Duodenal mucosa (tissue), 2 donors: ENCODE data around the gene OR1I1.
A peak's percentile ranks its signal among the peaks of the same experiment; 100 is the strongest.
"Not testable (repeated sequence)": the region's sequence is repeated elsewhere in the genome, so short reads cannot be mapped to it uniquely, and the experiment has no call there.

Experiments
- H3K27ac ChIP-seq: one replicate; pipeline ENCODE4 v1.7.0; 2013; ENCODE audit warnings: low read depth, low read length
- H3K27me3 ChIP-seq, 2 donors: one replicate each; pipeline ENCODE4 v1.7.0; 2013; ENCODE audit warnings: low read length in 2 of 2, control low read depth in 1 of 2; ENCODE audit not compliant: insufficient read depth in 2 of 2, control insufficient read depth in 1 of 2
- H3K36me3 ChIP-seq, 2 donors: one replicate each; pipeline ENCODE4 v1.7.0; 2013; ENCODE audit warnings: low read length in 2 of 2, control low read depth in 1 of 2; ENCODE audit not compliant: insufficient read depth in 2 of 2, control insufficient read depth in 1 of 2
- H3K4me1 ChIP-seq, 2 donors: one replicate each; pipeline ENCODE4 v1.7.0; 2013; ENCODE audit warnings: low read length in 2 of 2, control low read depth in 1 of 2; ENCODE audit not compliant: insufficient read depth in 2 of 2, control insufficient read depth in 1 of 2
- H3K4me3 ChIP-seq, 2 donors: one replicate each; pipeline ENCODE4 v1.7.0; 2013; ENCODE audit warnings: low read length in 2 of 2, low read depth in 1 of 2
- H3K9ac ChIP-seq, 2 donors: one replicate each; pipeline ENCODE4 v1.7.0; 2013; ENCODE audit warnings: low read length in 2 of 2, low read depth in 1 of 2
- H3K9me3 ChIP-seq, 2 donors: one replicate each; pipeline ENCODE4 v1.7.0; 2013; ENCODE audit warnings: low read length in 2 of 2, control low read depth in 1 of 2; ENCODE audit not compliant: control insufficient read depth in 1 of 2

OR1I1 gene

GRCh38 chr19:15096223-15096622 is 14.2 kb downstream of the OR1I1 start:
- Histone ChIP-seq H3K4me1 (peaks cover 5 to 6% of the 10 kb centered on the region in 2 donors), H3K9ac (no peak overlapping the region), H3K27ac (no peak overlapping the region), H3K27me3 (no peaks in the 10 kb centered on the region), H3K36me3 (no peaks in the 10 kb centered on the region), H3K9me3 (no peaks in the 10 kb centered on the region), H3K4me3 (no peak overlapping the region)

GRCh38 chr19:15097980-15098379 is 16.0 kb downstream of the OR1I1 start:
- not testable (repeated sequence) for H3K27ac ChIP-seq, H3K27me3 ChIP-seq, H3K36me3 ChIP-seq, H3K9me3 ChIP-seq, H3K4me3 ChIP-seq, H3K9ac ChIP-seq, H3K4me1 ChIP-seq

GRCh38 chr19:15098460-15098859 is 16.4 kb downstream of the OR1I1 start:
- Histone ChIP-seq H3K27me3 (no peaks in the 10 kb centered on the region), H3K9me3 (no peaks in the 10 kb centered on the region), H3K4me3 (no peak overlapping the region), H3K36me3 (no peaks in the 10 kb centered on the region), H3K4me1 (no peaks in the 10 kb centered on the region), H3K27ac (no peak overlapping the region), H3K9ac (no peak overlapping the region)

GRCh38 chr19:15099017-15099582 is 17.1 kb downstream of the OR1I1 start:
- Histone ChIP-seq H3K4me3 (no peak overlapping the region), H3K9me3 (peaks cover under 1 to 2% of the 10 kb centered on the region in 2 donors), H3K9ac (no peak overlapping the region), H3K27ac (no peak overlapping the region), H3K27me3 (no peaks in the 10 kb centered on the region), H3K36me3 (no peaks in the 10 kb centered on the region), H3K4me1 (no peaks in the 10 kb centered on the region)

GRCh38 chr19:15101479-15102082 is 19.6 kb downstream of the OR1I1 start:
- Histone ChIP-seq H3K36me3 (no peaks in the 10 kb centered on the region), H3K4me1 (no peaks in the 10 kb centered on the region), H3K9me3 (peaks cover 2 to 4% of the 10 kb centered on the region in 2 donors), H3K9ac (no peak overlapping the region), H3K27me3 (peaks cover under 1 to 2% of the 10 kb centered on the region in 2 donors), H3K27ac (no peak overlapping the region), H3K4me3 (no peak overlapping the region)

- H3K27ac ChIP-seq = no peak overlapping the region
- H3K36me3 ChIP-seq = no peaks in the 10 kb centered on the region
- H3K27me3 ChIP-seq = peaks cover 10 to 17% of the 10 kb centered on the region in 2 donors
- H3K4me3 ChIP-seq = no peak overlapping the region
- H3K9me3 ChIP-seq = peaks cover 2 to 4% of the 10 kb centered on the region in 2 donors
- peaks cover 0 to 4% of the 10 kb centered on the region in 2 donors for H3K4me1 ChIP-seq
- H3K9ac ChIP-seq = no peak overlapping the region
Observed at GRCh38 chr19:15104003-15104402, 22.0 kb downstream of the OR1I1 start.

- no peaks in the 10 kb centered on the region for H3K36me3 ChIP-seq
- peaks cover 0 to 4% of the 10 kb centered on the region in 2 donors for H3K4me1 ChIP-seq
- H3K27me3 ChIP-seq = peaks cover 10 to 19% of the 10 kb centered on the region in 2 donors
- H3K27ac ChIP-seq = no peak overlapping the region
- H3K4me3 ChIP-seq = no peak overlapping the region
- H3K9ac ChIP-seq = no peak overlapping the region
- peaks cover 2 to 4% of the 10 kb centered on the region in 2 donors for H3K9me3 ChIP-seq
Observed at GRCh38 chr19:15104411-15104810, 22.4 kb downstream of the OR1I1 start.

GRCh38 chr19:15105044-15105443 is 23.0 kb downstream of the OR1I1 start:
- Histone ChIP-seq H3K27me3 (peaks cover 10 to 19% of the 10 kb centered on the region in 2 donors), H3K36me3 (no peaks in the 10 kb centered on the region), H3K4me1 (peaks cover 0 to 4% of the 10 kb centered on the region in 2 donors), H3K4me3 (no peak overlapping the region), H3K9me3 (peaks cover 2 to 4% of the 10 kb centered on the region in 2 donors), H3K27ac (no peak overlapping the region), H3K9ac (no peak overlapping the region)

- peak within 1 kb of the TSS; percentile 25 to 51 for H3K9ac ChIP-seq
- peak within 1 kb of the TSS; percentile 35 to 53 for H3K4me3 ChIP-seq
- no peaks in the 10 kb centered on the region for H3K36me3 ChIP-seq
- peaks cover 10 to 19% of the 10 kb centered on the region in 2 donors for H3K27me3 ChIP-seq
- peaks cover 2 to 4% of the 10 kb centered on the region in 2 donors for H3K9me3 ChIP-seq
- H3K4me1 ChIP-seq = peaks cover 0 to 4% of the 10 kb centered on the region in 2 donors
- peak within 1 kb of the TSS; percentile 50 for H3K27ac ChIP-seq
Observed at GRCh38 chr19:15107061-15108010, 25.3 kb downstream of the OR1I1 start, which contains the start of gene SYDE1. TSS of gene SYDE1 (plus strand) at chr19:15107401. CDS start at chr19:15107434, 33 bp downstream.
